Right lobe of liver (tissue), 4 donors: Measurements from ENCODE around the gene NEIL1.

Source experiments
- POLR2A ChIP-seq: fragments of 450-650 bp; IDR thresholded peaks from one replicate; pipeline ENCODE4 v1.6.1; 2017; ENCODE audit warnings: antibody characterized with exemption, mild to moderate bottlenecking
- TF ChIP-seq, protein P1 (sequence below), 4 donors: fragments of 200-600 bp in 3 of 4; fragments of 450-650 bp in 1 of 4; IDR thresholded peaks; one replicate each; pipeline versions ENCODE4 v1.5.1 to v1.8.0; 2016 to 2022; ENCODE audit warnings: antibody characterized with exemption in 4 of 4, mild to moderate bottlenecking in 2 of 4
- donor health status: DM: no; HTN: no; CAD: no.
- donor health status: DM: no; HTN: no; CAD: no.
- donor health status: DM: no; HTN: yes; CAD: no.

DNA sequence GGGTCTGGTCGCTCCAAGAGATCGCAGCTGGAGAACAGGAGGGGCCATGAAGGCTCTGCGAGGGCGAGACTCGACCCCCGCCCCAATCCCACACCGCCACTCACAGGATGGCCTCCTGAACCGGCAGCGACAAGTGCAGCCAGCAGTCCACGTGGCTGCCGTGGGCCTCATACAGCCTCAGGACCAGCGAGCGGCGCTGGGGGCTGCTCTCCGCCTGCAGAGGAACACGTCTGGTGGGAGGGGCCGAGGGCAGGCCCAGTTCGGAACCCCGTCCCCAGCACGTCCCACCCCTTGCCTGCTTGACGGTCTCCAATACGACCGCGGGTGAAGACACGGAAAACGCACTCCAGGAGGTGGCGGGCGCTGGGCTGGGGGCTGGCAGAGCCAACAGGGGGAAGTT, 9.2 kb downstream of the NEIL1 start:
- TF ChIP-seq, protein P1, sequence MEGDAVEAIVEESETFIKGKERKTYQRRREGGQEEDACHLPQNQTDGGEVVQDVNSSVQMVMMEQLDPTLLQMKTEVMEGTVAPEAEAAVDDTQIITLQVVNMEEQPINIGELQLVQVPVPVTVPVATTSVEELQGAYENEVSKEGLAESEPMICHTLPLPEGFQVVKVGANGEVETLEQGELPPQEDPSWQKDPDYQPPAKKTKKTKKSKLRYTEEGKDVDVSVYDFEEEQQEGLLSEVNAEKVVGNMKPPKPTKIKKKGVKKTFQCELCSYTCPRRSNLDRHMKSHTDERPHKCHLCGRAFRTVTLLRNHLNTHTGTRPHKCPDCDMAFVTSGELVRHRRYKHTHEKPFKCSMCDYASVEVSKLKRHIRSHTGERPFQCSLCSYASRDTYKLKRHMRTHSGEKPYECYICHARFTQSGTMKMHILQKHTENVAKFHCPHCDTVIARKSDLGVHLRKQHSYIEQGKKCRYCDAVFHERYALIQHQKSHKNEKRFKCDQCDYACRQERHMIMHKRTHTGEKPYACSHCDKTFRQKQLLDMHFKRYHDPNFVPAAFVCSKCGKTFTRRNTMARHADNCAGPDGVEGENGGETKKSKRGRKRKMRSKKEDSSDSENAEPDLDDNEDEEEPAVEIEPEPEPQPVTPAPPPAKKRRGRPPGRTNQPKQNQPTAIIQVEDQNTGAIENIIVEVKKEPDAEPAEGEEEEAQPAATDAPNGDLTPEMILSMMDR (IDR thresholded peaks at IDR 0.05): no peak
- no peak for TF ChIP-seq POLR2A
